ENCODE measurements around the gene UNCX.

GRCh38 chr7:1282679-1283078 is 50.0 kb downstream of the UNCX start:
- TF ChIP-seq CTCF (IDR thresholded peaks at IDR 0.05) (no peak), POLR2AphosphoS5 (IDR thresholded peaks at IDR 0.05; ENCODE audit: insufficient read depth in 1 of 2, low read depth in 1 of 2) (no peak)
